ENCODE data around the gene MAP3K6.
A peak's percentile ranks its signal among the peaks of the same experiment; 100 is the strongest.

Gene MAP3K6

DNA sequence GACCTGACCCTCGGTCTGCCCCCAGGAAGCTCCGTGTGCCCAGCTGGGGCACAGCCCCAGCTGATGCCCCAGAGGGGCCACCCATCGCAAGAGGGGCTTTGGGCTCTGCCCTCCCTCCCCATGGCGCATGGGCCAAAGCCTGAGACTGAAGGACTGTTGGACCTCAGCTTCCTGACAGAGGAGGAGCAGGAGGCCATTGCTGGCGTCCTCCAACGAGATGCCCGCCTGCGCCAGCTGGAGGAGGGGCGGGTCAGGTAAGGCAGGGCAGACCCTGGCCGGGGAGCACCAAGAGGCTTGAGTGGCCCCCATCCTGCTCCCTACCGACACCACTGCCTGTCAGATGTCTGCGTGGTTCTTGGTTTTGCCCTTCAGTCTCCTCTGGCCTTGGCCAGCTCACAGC, 21.5 kb downstream of the MAP3K6 start:
- DNase-seq (ENCODE audit: low spot score in 2 of 2) = no peak
- ATAC-seq (replicated peaks; ENCODE audit: extremely low read depth, poor library complexity, severe bottlenecking) = no peak
- Mint-ChIP-seq H3K9me3 (no peaks in the 10 kb centered on the region), H3K27me3 (no peaks in the 10 kb centered on the region), H3K36me3 (ENCODE audit: insufficient read depth) (peaks cover 37% of the 10 kb centered on the region), H3K4me1 (peaks cover 37% of the 10 kb centered on the region), H3K4me3 (peak overlapping the region; percentile 55), H3K27ac (ENCODE audit: low read depth) (no peak overlapping the region)

- Mint-ChIP-seq H3K27ac (ENCODE audit: low read depth) (peak overlapping the region; percentile 84), H3K36me3 (ENCODE audit: insufficient read depth) (peaks cover 34% of the 10 kb centered on the region), H3K4me3 (peak overlapping the region; percentile 91), H3K27me3 (no peaks in the 10 kb centered on the region), H3K9me3 (no peaks in the 10 kb centered on the region), H3K4me1 (peaks cover 49% of the 10 kb centered on the region)
- DNase-seq (ENCODE audit: low spot score in 2 of 2) = no peak
- no peak for ATAC-seq (replicated peaks; ENCODE audit: extremely low read depth, poor library complexity, severe bottlenecking)
Measured at GRCh38 chr1:27343639-27344025, 23.1 kb downstream of the MAP3K6 start.

GRCh38 chr1:27342778-27343638, 23.8 kb downstream of the MAP3K6 start:
- Mint-ChIP-seq H3K36me3 (ENCODE audit: insufficient read depth) (peaks cover 30% of the 10 kb centered on the region), H3K4me1 (peaks cover 51% of the 10 kb centered on the region), H3K9me3 (no peaks in the 10 kb centered on the region), H3K27ac (ENCODE audit: low read depth) (peak overlapping the region; percentile 84), H3K27me3 (no peaks in the 10 kb centered on the region), H3K4me3 (peak overlapping the region; percentile 91)
- ATAC-seq (replicated peaks; ENCODE audit: extremely low read depth, poor library complexity, severe bottlenecking) (peak; percentile 80), DNase-seq (ENCODE audit: low spot score in 2 of 2) (peak; percentile 64 to 77)

DNA sequence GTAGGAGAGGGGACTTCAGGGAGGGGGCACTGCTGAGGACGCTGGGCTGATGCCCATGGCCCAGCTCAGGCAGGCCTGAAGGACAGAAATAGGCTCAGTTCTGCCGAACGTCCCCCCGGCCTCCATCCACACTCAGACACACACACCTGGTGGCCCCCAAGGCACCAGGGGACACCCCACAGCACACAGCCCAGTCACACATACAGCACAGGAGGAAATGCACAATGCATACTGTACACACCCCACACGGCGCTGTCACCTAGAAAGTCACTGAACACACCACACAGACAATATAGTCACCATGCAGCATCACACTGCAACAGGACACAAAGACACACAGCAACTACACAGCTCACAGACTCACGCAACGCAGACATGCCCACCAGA, 24.4 kb downstream of the MAP3K6 start:
- H3K36me3 Mint-ChIP-seq (ENCODE audit: insufficient read depth) = peaks cover 29% of the 10 kb centered on the region
- ATAC-seq (replicated peaks; ENCODE audit: extremely low read depth, poor library complexity, severe bottlenecking) (peak; percentile 61), DNase-seq (ENCODE audit: low spot score in 2 of 2) (no peak)
- peak overlapping the region; percentile 91 for H3K4me3 Mint-ChIP-seq
- no peaks in the 10 kb centered on the region for H3K9me3 Mint-ChIP-seq
- H3K27me3 Mint-ChIP-seq = no peaks in the 10 kb centered on the region
- peaks cover 51% of the 10 kb centered on the region for H3K4me1 Mint-ChIP-seq
- peak overlapping the region; percentile 84 for H3K27ac Mint-ChIP-seq (ENCODE audit: low read depth)

GRCh38 chr1:27341525-27342252, 25.1 kb downstream of the MAP3K6 start, which contains the start of gene SYTL1:
TSS of gene SYTL1 (plus strand) at chr1:27342022. CDS start at chr1:27345335, 3,313 bp downstream.
- H3K36me3 Mint-ChIP-seq (ENCODE audit: insufficient read depth) = peaks cover 27% of the 10 kb centered on the region
- H3K27ac Mint-ChIP-seq (ENCODE audit: low read depth) = peak within 1 kb of the TSS; percentile 84
- peak within 1 kb of the TSS; percentile 91 for H3K4me3 Mint-ChIP-seq
- peaks cover 48% of the 10 kb centered on the region for H3K4me1 Mint-ChIP-seq
- ATAC-seq (replicated peaks; ENCODE audit: extremely low read depth, poor library complexity, severe bottlenecking) = peak; percentile 64
- H3K9me3 Mint-ChIP-seq = no peaks in the 10 kb centered on the region
- DNase-seq (ENCODE audit: low spot score in 2 of 2) = peak; percentile 52 to 56
- H3K27me3 Mint-ChIP-seq = no peaks in the 10 kb centered on the region

DNA sequence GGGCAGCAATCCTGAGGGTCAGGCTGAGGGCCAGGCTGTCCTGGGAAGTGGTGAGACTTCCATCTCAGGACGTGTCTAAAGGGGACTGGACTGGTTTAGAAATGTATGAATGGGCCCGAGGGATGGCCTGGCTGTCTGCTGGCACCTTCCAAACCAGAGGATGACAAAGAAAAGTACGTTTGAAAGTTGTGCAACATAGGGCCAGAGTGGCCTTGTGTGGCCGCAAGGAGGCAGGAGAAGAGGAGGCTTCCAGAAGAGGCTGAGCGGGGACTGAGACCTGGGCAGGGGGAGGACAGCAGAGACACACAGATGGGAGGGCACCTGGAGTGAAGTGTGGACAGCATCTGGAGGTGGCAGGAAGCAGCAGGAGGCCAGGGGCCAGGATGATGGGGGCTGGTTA, 27.5 kb downstream of the MAP3K6 start:
- Mint-ChIP-seq H3K4me1 (peaks cover 40% of the 10 kb centered on the region), H3K27me3 (no peaks in the 10 kb centered on the region)

GRCh38 chr1:27338751-27339150, 28.0 kb downstream of the MAP3K6 start:
- Mint-ChIP-seq H3K27me3 (no peaks in the 10 kb centered on the region), H3K4me3 (no peak overlapping the region), H3K9me3 (no peaks in the 10 kb centered on the region), H3K4me1 (peaks cover 39% of the 10 kb centered on the region), H3K36me3 (ENCODE audit: insufficient read depth) (peaks cover 20% of the 10 kb centered on the region), H3K27ac (ENCODE audit: low read depth) (peak overlapping the region; percentile 87)
- ATAC-seq (replicated peaks; ENCODE audit: extremely low read depth, poor library complexity, severe bottlenecking) = no peak
- no peak for DNase-seq (ENCODE audit: low spot score in 2 of 2)

More for the DNA sequence above, 27.5 kb downstream of the MAP3K6 start:
- no peak for ATAC-seq (replicated peaks; ENCODE audit: extremely low read depth, poor library complexity, severe bottlenecking)
- H3K36me3 Mint-ChIP-seq (ENCODE audit: insufficient read depth) = peaks cover 22% of the 10 kb centered on the region
- H3K9me3 Mint-ChIP-seq = no peaks in the 10 kb centered on the region
- peak overlapping the region; percentile 1 for H3K4me3 Mint-ChIP-seq
- DNase-seq (ENCODE audit: low spot score in 2 of 2) = no peak
- peak overlapping the region; percentile 87 for H3K27ac Mint-ChIP-seq (ENCODE audit: low read depth)

DNA sequence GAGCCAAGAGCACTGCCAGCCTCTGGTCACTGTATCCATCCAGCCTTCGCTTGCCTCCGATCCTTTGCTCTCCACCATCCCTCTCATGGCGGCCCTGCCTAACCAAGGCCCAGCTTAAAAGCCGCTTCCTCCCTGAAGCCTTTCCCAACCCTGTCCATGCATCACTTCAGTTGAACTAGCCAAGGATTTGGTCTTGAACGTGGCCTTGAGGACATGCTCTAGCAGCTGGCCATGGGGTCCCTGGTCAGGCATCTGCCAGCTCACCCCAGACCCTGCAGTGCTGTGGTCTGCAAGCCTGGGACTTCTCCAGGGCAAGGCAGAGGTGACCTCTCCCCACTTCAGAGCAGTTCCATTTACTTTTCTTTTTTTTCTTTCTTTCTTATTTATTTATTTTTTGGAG, 30.0 kb downstream of the MAP3K6 start:
- no peak for ATAC-seq (replicated peaks; ENCODE audit: extremely low read depth, poor library complexity, severe bottlenecking)
- H3K27me3 Mint-ChIP-seq = no peaks in the 10 kb centered on the region
- H3K9me3 Mint-ChIP-seq = no peaks in the 10 kb centered on the region
- H3K27ac Mint-ChIP-seq (ENCODE audit: low read depth) = no peak overlapping the region
- no peak overlapping the region for H3K4me3 Mint-ChIP-seq
- peaks cover 12% of the 10 kb centered on the region for H3K36me3 Mint-ChIP-seq (ENCODE audit: insufficient read depth)
- peaks cover 37% of the 10 kb centered on the region for H3K4me1 Mint-ChIP-seq
- DNase-seq (ENCODE audit: low spot score in 2 of 2) = no peak

- Mint-ChIP-seq H3K4me1 (peaks cover 32% of the 10 kb centered on the region), H3K27me3 (no peaks in the 10 kb centered on the region), H3K36me3 (ENCODE audit: insufficient read depth) (peaks cover 15% of the 10 kb centered on the region), H3K4me3 (no peak overlapping the region), H3K27ac (ENCODE audit: low read depth) (no peak overlapping the region), H3K9me3 (no peaks in the 10 kb centered on the region)
- ATAC-seq (replicated peaks; ENCODE audit: extremely low read depth, poor library complexity, severe bottlenecking) (no peak), DNase-seq (ENCODE audit: low spot score in 2 of 2) (no peak)
Measured at GRCh38 chr1:27335506-27336422, 31.0 kb downstream of the MAP3K6 start.

- H3K27me3 Mint-ChIP-seq = no peaks in the 10 kb centered on the region
- no peaks in the 10 kb centered on the region for H3K9me3 Mint-ChIP-seq
- H3K27ac Mint-ChIP-seq (ENCODE audit: low read depth) = no peak overlapping the region
- peaks cover 17% of the 10 kb centered on the region for H3K36me3 Mint-ChIP-seq (ENCODE audit: insufficient read depth)
- H3K4me3 Mint-ChIP-seq = no peak overlapping the region
- H3K4me1 Mint-ChIP-seq = peaks cover 26% of the 10 kb centered on the region
- no peak for ATAC-seq (replicated peaks; ENCODE audit: extremely low read depth, poor library complexity, severe bottlenecking)
- no peak for DNase-seq (ENCODE audit: low spot score in 2 of 2)
Measured at GRCh38 chr1:27333717-27334279, 33.0 kb downstream of the MAP3K6 start.

GRCh38 chr1:27332536-27333281, 34.1 kb downstream of the MAP3K6 start:
- DNase-seq (ENCODE audit: low spot score in 2 of 2) (peak; percentile 32 to 45), ATAC-seq (replicated peaks; ENCODE audit: extremely low read depth, poor library complexity, severe bottlenecking) (peak; percentile 67)
- peaks cover 33% of the 10 kb centered on the region for H3K4me1 Mint-ChIP-seq
- H3K4me3 Mint-ChIP-seq = no peak overlapping the region
- H3K36me3 Mint-ChIP-seq (ENCODE audit: insufficient read depth) = peaks cover 24% of the 10 kb centered on the region
- H3K27me3 Mint-ChIP-seq = no peaks in the 10 kb centered on the region
- peak overlapping the region; percentile 51 for H3K27ac Mint-ChIP-seq (ENCODE audit: low read depth)
- H3K9me3 Mint-ChIP-seq = no peaks in the 10 kb centered on the region
